Measurements from ENCODE around the gene EID2.

The EID2 gene

GRCh38 chr19:39520541-39521484 lies 19.1 kb downstream of the EID2 start:
- ATAC-seq (ENCODE audit: low read depth) = no peak
- TF ChIP-seq CTCF (IDR thresholded peaks at IDR 0.05; ENCODE audit: poor library complexity, severe bottlenecking) = no peak
- no peak overlapping the region for H3K4me3 ChIP-seq (ENCODE audit: severe bottlenecking)
- DNase-seq (ENCODE audit: low spot score) = no peak
- H3K4me1 ChIP-seq (ENCODE audit: insufficient read depth, poor library complexity, severe bottlenecking) = no peaks in the 10 kb centered on the region
- no peaks in the 10 kb centered on the region for H3K9me3 ChIP-seq (ENCODE audit: severe bottlenecking)
- no peaks in the 10 kb centered on the region for H3K36me3 ChIP-seq (ENCODE audit: low read depth)
- H3K27me3 ChIP-seq (ENCODE audit: insufficient read depth, poor library complexity, severe bottlenecking) = peaks cover 7% of the 10 kb centered on the region
- no peak overlapping the region for H3K27ac ChIP-seq (ENCODE audit: poor library complexity, severe bottlenecking)

GRCh38 chr19:39518975-39519374 lies 21.0 kb downstream of the EID2 start:
- TF ChIP-seq CTCF (IDR thresholded peaks at IDR 0.05; ENCODE audit: poor library complexity, severe bottlenecking) = no peak
- no peaks in the 10 kb centered on the region for H3K36me3 ChIP-seq (ENCODE audit: low read depth)
- no peaks in the 10 kb centered on the region for H3K4me1 ChIP-seq (ENCODE audit: insufficient read depth, poor library complexity, severe bottlenecking)
- no peak overlapping the region for H3K4me3 ChIP-seq (ENCODE audit: severe bottlenecking)
- ATAC-seq (ENCODE audit: low read depth) (no peak), DNase-seq (ENCODE audit: low spot score) (no peak)
- H3K27me3 ChIP-seq (ENCODE audit: insufficient read depth, poor library complexity, severe bottlenecking) = peaks cover 25% of the 10 kb centered on the region
- H3K27ac ChIP-seq (ENCODE audit: poor library complexity, severe bottlenecking) = no peak overlapping the region
- no peaks in the 10 kb centered on the region for H3K9me3 ChIP-seq (ENCODE audit: severe bottlenecking)

- Histone ChIP-seq H3K27ac (ENCODE audit: poor library complexity, severe bottlenecking) (no peak overlapping the region), H3K36me3 (ENCODE audit: low read depth) (no peaks in the 10 kb centered on the region), H3K27me3 (ENCODE audit: insufficient read depth, poor library complexity, severe bottlenecking) (peaks cover 29% of the 10 kb centered on the region), H3K4me3 (ENCODE audit: severe bottlenecking) (no peak overlapping the region), H3K4me1 (ENCODE audit: insufficient read depth, poor library complexity, severe bottlenecking) (no peaks in the 10 kb centered on the region), H3K9me3 (ENCODE audit: severe bottlenecking) (no peaks in the 10 kb centered on the region)
- DNase-seq (ENCODE audit: low spot score) = no peak
- ATAC-seq (ENCODE audit: low read depth) = peak; percentile 19; the same call in 1 of the 3 replicates
- TF ChIP-seq CTCF (IDR thresholded peaks at IDR 0.05; ENCODE audit: poor library complexity, severe bottlenecking) = no peak
Observed at GRCh38 chr19:39518458-39518857, 21.5 kb downstream of the EID2 start.

- no peaks in the 10 kb centered on the region for H3K36me3 ChIP-seq (ENCODE audit: low read depth)
- no peak overlapping the region for H3K27ac ChIP-seq (ENCODE audit: poor library complexity, severe bottlenecking)
- no peak overlapping the region for H3K4me3 ChIP-seq (ENCODE audit: severe bottlenecking)
- no peaks in the 10 kb centered on the region for H3K4me1 ChIP-seq (ENCODE audit: insufficient read depth, poor library complexity, severe bottlenecking)
- DNase-seq (ENCODE audit: low spot score) (no peak), ATAC-seq (ENCODE audit: low read depth) (no peak)
- peaks cover 29% of the 10 kb centered on the region for H3K27me3 ChIP-seq (ENCODE audit: insufficient read depth, poor library complexity, severe bottlenecking)
- H3K9me3 ChIP-seq (ENCODE audit: severe bottlenecking) = no peaks in the 10 kb centered on the region
- TF ChIP-seq CTCF (IDR thresholded peaks at IDR 0.05; ENCODE audit: poor library complexity, severe bottlenecking) = no peak
Observed at GRCh38 chr19:39517432-39517831, 22.5 kb downstream of the EID2 start.

- no peak overlapping the region for H3K4me3 ChIP-seq (ENCODE audit: severe bottlenecking)
Observed at GRCh38 chr19:39516270-39516669, 23.7 kb downstream of the EID2 start.

More at GRCh38 chr19:39516270-39516669, 23.7 kb downstream of the EID2 start:
- Histone ChIP-seq H3K27me3 (ENCODE audit: insufficient read depth, poor library complexity, severe bottlenecking) (peaks cover 29% of the 10 kb centered on the region), H3K36me3 (ENCODE audit: low read depth) (no peaks in the 10 kb centered on the region), H3K27ac (ENCODE audit: poor library complexity, severe bottlenecking) (no peak overlapping the region), H3K4me1 (ENCODE audit: insufficient read depth, poor library complexity, severe bottlenecking) (no peaks in the 10 kb centered on the region), H3K9me3 (ENCODE audit: severe bottlenecking) (no peaks in the 10 kb centered on the region)
- DNase-seq (ENCODE audit: low spot score) (no peak), ATAC-seq (ENCODE audit: low read depth) (no peak)
- no peak for TF ChIP-seq CTCF (IDR thresholded peaks at IDR 0.05; ENCODE audit: poor library complexity, severe bottlenecking)
